HG03432 (cell line): ENCODE results near the gene PRSS27.
"Not testable (repeated sequence)": the region's sequence is repeated elsewhere in the genome, so short reads cannot be mapped to it uniquely, and the experiment has no call there.

Experiments used
- ATAC-seq: cut with Tn5 transposase; IDR thresholded peaks from one replicate; pipeline ENCODE4 v1.9.1; 2021; ENCODE audit warnings: mild to moderate bottlenecking, moderate library complexity; ENCODE audit not compliant: unreplicated experiment

PRSS27 gene

DNA sequence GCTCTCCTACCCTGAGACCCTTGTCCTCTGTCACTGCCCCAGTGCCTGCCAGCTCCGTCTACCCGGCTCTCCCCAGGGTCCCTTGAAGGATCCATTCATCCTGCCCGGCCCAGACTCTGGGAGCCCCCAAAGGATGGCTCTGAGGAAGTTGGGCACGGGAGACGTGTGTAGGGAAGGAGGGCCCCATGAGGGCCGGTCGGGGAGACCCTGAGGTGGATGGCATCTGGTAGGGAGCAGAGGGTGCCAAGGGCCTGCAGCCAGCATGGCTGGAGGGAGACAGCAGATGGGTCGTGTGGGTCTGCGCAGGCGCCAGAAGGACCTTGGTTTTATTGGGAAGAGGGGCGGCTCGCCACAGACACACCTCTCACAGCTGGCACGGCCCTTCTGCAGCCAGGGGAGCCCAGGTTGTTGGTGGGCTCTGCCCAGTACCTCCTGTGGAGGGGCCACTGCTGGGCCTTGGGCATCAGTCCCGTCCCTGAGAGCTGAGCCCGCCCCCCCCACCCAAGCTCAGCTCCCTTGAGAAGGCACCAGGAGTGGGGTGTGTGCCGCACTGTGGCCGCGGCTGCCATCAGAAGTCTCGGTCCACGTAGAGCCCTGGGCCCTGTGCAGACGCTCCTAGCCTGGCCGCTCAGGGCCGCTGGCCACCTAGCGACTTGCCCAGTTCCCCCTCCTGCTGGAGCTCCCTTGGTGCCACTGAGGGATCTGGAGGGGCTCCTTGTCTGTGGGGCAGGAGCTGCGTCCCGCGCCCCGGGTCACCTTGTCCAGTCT, 21.7 kb downstream of the PRSS27 start:
- ATAC-seq: no peak

DNA sequence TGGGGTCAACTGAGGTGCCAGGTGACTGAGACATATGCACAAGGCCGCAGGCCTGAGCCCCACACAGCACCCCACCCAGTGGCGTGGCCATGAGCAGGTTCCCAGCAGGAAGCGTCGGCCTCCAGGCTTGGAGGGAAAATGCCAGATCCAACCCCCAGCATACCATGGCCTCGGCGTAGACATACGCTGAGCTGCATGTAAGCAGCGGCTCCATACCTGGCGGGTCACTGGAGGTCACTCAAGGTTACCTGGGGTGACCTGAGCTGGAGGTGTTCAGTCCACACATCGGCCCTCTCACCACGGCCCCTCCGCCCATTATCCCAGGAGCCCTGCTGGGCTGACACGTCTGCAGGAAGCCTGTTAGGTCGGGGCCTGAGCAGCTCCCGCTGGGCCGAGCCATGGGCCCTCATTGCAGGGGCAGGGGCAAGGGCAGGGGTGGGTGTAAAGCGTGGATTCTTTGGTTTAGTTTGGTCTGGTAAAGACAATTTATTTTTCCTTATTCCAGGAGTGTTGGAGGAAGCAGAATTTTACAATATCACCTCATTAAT, 22.5 kb downstream of the PRSS27 start:
- ATAC-seq: no peak

DNA sequence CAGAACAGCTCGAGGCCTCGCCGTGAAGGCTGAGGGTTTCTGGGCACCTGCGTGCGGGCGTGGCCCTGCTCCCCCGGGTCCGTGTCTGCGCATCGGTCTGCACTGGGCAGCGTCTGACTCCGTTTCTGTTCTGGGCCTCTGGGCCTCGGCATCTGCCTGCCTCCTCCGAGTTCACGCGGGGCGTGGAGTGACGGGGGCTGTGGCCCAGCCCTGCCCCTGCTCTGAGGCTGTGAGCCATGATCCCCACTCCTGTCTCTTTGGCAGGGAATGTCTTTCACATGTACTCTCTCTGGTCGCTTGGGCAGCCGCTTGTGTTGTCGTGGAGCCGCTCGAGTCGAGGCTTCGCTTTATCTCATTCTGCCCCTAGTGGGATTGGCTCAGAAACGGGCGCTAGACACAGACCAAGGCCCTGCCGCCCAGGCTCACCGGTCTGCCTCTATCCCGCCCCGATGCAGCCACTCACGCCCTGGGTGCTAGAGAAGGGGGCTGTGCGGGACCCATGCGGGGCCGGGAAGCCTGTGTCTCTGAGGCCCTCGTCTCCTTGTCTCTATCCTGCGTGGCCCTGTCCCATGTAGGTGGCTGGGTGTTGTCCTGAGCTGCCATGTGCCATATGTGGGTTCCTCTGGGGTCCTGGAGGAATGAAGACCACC, 23.3 kb downstream of the PRSS27 start:
- not testable (repeated sequence) for ATAC-seq

DNA sequence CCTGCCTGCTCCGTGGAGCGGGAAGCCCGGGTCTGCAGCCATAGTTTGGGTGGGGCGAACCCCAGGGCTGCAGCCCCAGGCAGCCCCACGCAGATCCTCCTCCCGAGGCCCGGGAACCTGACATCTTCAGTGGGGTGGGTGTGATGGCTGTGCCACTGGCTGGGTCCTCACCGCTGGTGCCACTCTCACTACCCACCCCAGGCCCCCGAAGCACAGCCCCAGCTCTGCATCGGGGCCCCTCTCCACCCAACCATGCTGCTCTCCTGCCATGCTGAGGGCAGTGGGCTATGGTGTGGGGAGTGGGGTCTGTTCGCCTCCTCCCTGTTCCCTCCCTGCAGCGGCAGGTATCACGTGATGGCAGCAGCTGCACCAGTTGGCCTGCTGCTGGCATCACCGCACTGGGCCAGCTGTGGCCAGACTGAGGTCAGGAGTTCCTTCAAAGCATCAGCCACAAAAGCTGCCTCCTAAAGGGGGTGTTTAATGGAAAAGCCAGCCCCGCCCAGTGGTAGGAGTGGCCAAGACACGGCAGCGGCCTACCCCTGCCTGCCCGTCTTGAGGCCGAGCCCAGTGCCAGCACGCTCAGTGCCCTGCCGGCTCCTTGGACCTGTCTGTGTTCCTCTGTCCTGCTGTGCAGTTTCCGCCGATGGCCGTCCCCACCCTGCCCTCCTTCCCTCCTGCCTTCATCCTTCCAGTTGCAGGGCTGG, 26.9 kb downstream of the PRSS27 start:
- ATAC-seq: no peak

DNA sequence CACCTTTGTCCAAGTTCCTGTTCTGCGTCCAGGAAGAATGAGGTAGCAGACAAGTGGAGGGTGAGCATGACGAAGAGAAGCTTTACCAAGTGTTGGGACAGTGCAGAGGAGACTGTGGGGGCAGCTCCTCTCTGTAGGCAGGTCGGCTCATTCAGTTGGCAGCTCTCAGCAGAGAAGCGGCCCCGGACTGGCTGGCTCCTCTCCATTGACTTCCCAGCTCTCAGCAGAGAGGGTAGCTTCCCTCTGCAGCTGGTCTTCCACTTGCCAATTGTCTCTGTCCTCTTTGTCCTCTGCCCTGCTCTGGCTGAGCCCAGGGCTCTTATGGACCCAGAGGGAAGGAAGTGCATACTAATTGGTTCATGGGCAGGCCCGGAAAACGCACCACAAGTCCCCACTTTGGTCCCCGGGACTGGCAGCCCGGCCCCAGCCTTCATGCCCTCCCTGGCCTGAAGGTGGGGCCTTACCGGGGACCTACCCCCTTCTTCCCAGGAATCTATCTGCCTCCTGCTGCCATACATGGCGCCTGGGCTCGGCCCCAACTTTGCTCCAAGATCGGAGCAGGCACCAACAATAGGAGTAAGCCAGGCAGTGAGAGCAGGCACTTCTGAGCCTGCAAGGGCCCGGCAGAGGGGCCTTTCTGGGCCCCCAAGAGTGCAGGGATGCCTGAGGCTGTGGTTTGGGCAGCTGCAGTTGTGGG, 27.6 kb downstream of the PRSS27 start:
- no peak for ATAC-seq

DNA sequence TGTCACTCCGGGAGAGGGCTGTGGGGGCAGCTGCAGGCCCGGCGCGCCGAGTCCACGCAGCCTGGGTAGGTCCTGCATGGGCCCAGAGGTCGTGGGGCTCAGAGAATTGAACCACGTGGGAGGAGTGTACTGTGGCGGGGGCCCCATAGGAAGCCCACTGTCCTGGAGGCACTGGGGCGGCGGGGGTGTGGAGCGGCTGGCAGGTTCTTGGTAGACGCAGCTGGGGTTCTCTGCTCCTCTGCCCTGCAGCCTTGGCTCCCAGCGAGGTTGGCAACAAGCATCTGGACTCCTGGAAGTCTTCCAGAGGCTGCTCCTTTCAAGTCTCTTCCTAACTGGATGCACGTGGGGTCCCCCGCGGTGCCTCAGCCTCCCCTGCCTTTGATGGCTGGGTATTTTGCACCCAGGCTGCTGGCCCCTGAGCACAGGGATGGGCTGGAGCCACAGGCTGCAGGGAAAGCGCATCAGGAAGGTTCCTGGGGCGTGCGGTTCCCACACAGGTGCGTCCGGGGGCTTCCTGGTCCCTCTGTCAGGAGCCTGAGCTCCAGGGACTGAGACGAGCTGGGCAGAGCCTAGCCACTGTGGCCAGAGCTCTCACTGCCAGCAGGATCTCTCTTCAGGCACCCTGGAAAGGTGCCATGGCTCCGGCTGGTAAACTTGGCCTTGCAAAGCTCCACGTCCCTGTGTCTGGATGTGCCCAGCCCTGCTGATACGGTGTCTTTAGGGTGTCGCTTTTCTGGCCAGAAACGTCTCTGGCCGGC, 28.4 kb downstream of the PRSS27 start:
- ATAC-seq: no peak

DNA sequence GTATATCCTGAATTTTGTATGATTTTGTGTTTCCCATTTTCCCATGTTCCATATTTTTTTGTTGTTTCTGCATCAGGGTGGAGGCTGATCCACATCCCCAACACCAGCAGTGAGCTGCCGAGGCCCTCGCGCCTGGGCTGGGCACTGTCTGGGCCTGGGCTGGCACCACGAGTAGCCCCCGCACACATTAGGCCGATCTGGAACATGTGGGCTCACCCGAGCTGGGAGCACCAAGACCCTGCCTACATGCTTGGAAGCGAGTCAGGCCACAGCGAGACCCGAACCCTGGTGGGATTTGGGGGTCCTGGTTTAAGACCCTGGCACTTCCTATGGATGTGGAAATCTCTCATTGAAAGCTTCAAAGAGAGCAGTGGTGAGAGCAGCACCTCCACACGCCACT, 29.2 kb downstream of the PRSS27 start:
- no peak for ATAC-seq

DNA sequence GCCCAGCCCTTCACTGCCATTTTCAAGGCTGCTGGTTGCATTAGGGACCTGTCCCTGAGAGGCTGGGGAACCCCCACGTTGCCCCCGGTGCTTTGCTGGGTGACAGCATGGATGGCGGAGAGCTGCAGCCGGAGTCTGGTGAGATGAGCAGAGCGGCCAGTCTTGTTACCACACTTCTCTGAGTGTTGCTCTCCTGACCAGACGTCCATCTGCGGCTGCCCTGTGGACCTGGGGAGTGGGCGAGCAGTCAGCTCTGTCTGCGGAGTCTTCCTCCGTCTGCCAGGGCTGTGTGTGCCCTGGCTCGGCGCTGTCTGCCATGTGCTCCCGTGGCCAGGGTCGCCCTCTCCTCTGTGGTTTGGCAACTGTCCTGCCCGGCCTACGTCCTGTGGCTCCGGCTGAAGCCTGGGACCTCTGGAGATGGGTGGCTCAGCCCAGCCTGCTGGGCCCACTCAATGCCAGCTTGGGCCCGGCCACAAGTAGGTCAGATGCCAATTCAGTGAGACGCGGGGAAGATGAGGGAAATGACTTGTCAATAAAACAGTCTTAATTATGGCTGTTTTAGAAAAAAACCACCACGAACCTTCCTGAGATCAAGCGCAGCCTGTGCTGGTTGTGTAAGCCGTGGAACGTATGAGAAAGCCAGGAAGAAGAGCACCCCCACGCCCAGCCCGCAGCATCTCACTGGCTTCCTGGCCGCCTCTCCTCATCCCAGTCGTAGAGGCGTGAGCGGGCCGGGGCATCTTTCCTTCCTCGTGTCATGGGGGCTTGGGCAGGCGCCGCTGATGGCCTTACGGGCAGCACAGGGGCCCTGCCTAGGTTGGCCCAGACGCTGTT, 29.8 kb downstream of the PRSS27 start:
- no peak for ATAC-seq

DNA sequence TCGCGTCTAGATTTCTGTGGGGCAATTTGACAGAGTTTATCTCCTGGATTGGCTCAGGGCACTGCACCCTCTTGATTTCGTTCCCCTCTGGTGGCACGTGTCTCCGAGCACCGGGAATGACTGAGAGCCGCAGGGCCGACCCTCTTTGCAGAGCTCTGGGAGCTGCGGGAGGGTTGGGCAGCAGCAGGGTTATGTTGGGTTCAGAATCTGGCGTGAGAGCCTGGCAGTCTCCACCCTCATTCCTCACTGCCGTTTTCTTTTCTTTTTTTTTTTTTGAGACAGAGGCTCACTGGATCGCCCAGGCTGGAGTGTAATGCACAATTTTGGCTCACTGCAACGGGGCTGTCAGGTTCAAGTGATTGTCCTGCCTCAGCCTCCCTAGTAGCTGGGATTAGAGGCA, 30.6 kb downstream of the PRSS27 start:
- ATAC-seq: not testable (repeated sequence)

DNA sequence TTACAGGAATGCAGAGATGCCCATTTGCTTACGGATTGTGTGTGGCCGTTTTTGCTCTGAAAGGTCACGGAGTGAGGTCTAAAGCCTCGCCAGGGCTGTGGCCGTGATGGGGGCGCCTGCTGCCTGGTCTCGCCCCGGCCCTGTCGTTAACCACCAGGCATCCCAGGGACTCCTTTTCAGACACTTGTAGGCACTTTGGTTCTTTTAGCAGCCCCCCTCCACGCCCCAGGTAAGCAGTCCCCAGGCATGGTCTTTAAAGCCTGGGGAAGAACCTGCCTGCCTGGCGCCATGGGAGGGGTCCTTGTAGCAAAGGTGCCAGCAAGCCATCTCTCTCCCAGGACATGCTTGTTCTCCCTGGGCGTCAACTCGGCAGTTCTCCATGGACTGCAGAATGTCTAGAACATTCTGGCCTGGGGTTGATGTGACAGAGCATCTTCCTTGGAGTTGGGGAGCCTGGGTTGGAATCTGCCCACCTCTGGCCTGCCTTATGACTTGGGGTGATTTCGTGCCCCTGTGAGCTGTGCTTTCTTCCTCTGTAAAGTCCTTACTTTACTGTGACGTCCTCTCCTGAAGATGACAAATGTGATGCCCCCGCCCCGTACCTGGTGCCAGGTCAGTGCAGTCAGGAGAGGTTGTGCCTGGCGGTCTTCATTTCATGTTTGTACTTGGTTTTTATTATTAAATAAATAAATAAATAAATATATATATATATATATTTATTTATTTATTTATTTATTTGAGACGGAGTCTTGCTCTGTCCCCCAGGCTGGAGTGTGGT, 32.3 kb downstream of the PRSS27 start:
- no peak for ATAC-seq

DNA sequence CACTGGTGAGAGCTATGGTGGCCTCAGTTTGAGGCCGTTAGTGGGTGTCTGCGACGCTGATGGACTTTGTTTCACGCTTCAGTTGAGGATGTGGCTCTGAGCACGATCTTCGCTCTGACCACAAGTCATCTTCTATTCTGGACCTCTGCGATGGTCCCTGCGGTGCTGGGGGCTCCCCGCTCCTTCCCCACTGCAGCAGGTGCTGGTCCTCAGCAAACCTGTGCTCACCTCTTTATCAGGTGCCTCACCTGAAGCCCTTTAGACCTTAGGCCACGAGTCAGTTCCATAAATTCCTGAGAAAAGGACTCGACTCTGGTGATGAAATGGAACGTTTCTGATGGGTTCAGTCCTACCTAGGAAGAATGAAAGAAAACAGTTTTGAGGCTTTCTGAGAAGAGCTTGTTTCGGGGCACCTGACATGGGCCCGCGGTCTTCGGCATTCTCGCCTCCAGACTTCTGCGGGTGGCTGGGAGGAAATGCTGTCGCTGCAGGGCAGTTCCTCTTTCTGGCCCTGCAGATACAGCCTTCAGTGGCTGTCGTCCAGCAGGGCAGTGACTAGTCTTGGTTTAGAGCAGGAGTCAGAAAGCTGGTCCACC, 33.0 kb downstream of the PRSS27 start:
- peak; percentile 31 for ATAC-seq

DNA sequence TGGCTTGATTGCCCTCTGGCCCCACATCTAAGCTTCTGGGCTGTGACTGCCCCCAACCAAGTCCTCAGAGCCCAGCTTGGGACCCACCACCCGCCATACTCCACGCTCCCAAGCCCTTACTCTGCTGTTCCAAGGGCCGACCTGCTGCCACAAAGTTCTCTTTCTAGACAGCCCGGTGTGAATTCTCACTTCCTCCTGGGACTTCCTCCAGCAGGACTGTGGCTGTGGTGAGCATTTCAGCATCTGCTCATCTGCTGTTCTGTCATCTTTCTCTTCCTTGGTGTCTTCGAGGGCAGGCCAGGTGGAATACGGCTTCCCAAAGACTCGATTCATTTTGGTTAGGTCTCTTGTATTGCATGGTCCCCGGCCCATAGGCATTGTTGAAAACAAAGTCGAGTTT, 33.9 kb downstream of the PRSS27 start:
- peak; percentile 23 for ATAC-seq

DNA sequence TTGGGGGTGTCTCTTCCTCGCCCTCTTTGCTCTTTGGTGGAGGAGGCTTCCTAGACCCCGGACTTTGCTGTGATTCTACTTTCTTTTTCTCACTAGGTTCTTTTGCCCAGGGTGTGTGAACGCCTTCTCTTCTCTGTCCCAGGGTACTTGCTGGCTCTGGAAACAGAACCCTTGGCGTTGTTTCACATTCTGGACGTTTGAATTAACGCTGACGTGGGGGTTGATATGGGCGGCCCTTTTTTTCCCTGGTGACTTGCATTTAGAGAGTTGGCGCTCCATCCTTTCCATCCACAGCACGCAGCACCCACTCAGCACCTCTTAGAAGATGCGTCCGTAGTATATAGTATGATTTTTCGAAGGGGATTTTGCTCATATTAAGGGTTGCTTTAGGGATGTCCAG, 37.0 kb downstream of the PRSS27 start:
- not testable (repeated sequence) for ATAC-seq

DNA sequence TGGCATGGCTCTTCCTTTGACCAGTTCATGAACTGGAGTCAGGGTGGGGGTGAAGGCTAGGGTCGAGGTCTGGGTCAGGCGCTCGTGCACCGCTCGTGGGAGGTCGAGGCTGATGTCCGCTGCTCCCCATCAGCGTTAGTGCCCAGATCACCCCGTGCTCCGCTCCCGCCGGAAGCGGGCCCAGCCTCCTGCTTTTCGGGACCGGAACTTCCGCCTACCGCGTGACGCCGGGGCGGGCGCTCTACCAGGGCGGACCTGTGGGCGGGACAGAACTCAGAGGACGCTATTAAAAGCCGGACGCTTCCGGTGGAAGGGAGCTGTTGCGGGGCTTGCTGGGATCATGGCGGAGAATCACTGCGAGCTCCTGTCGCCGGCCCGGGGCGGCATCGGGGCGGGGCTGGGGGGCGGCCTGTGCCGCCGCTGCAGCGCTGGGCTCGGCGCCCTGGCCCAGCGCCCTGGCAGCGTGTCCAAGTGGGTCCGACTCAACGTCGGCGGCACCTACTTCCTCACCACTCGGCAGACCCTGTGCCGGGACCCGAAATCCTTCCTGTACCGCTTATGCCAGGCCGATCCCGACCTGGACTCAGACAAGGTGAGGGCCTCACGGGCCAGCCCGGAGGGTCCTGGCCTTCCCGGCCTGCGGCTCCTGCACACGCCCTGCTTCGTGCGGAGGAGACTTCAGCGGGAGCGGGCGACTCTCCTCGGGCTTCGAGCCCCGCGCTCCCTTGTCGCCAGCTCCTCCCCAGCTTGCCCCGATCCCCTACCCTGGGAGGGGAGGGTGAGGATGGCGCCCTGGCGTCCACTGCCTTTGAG, 37.6 kb downstream of the PRSS27 start, which contains the start of gene KCTD5:
Gene KCTD5, plus strand, starts transcription at position 315 of the 813 bp plus-strand sequence. Its CDS starts 26 bp downstream, at position 341.
- ATAC-seq: peak; percentile 64

DNA sequence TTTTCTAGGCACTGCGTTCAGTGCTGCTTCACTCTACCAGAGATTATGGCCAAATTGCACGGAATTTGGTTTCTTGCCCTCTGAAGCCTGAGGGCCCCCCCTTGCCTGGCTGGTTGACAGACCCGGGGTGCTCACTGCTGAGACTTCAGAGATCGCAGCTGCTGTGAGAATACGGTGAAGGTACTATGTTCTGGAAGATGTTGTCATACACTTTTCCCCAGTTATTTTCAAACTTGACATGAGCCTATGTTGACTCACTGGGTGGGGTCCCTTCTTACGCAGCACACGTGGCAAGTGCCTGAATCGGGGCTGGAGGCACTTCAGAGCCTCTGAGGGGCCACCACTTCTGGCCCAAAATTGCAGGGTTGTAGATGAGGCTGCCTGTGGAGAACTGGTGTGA, 39.7 kb downstream of the PRSS27 start:
- not testable (repeated sequence) for ATAC-seq

DNA sequence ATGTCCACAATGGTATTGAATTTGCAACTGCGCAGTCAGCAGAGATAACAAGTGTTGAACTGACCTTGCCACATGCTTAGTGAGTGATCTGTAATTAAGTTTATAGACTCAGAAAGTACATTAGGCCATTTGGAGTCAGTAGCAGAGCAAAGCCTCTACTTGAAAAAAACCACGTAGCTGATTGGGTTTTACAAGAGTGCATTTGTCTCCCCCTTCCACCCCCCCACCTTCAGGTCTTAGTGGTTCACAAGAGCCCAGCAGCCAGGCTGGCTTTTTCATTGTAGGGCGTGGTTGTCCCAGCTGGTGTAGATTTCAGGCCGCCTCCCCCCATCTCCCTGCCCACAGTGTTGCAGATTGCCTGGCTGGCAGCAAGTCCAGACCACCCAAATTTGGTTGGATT, 40.1 kb downstream of the PRSS27 start:
- not testable (repeated sequence) for ATAC-seq
